ENCODE results near the gene KIF19.

KIF19 gene

DNA sequence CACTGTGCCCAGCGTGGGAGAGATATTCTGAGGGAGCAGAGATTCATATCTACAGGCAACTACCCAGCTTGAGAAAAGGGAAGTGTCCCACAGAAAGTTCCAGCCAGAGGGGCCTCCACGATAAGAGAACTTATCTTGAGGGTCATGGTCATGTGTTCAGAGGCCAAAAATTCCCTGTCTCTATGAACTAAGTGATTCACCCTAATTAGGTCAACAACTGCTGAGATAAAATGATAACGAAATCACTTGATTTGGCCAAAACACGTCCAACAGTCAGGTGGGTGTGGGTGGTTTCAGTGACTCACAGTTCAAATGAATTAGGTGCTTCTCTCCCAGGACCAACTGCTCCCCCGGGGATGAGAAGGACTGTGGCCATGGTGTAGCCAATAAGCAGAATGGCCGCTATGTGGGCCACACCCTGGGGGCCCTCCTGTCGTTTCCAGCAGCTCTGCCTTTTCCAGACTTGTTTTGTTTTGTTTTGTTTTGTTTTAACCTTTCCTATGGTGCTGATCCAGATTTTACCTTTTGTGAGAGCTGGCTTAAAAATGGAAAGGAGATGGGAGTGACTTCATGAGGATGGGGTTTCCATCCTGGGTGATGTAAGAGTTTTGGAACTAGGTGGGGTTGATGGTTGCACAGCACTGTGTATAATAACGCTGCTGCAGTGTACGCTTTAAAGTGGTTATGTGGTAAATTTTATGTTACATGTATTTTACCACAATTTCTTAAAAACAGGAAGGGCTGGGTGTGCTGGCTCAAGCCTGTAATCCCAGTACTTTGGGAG lies 43.2 kb upstream of the KIF19 start:
- Histone ChIP-seq H3K79me1 (ENCODE audit: low read depth, low read length) (no peaks in the 10 kb centered on the region), H3K9me3 (replicated peaks in 1 of 2; ENCODE audit: control insufficient read depth in 2 of 2, insufficient read depth in 1 of 2, low read depth in 1 of 2, low read length in 2 of 2) (no peaks in the 10 kb centered on the region), H3K4ac (ENCODE audit: low read length) (no peak overlapping the region), H2BK15ac (ENCODE audit: low read length) (no peak overlapping the region), H2BK120ac (ENCODE audit: low read depth, low read length) (no peak overlapping the region), H4K8ac (ENCODE audit: low read depth, low read length) (no peak overlapping the region), H2BK5ac (ENCODE audit: low read length) (no peak overlapping the region), H4K91ac (ENCODE audit: low read depth, low read length, poor library complexity) (no peak overlapping the region), H3K23ac (ENCODE audit: low read depth, low read length, poor library complexity) (no peak overlapping the region), H2AK5ac (ENCODE audit: low read depth, low read length) (no peak overlapping the region), H3K4me2 (ENCODE audit: insufficient read depth, low read length, poor library complexity, severe bottlenecking) (no peak overlapping the region), H3K18ac (ENCODE audit: low read length) (no peak overlapping the region), H3K27ac (replicated peaks; ENCODE audit: low read length) (no peak overlapping the region), H2BK12ac (ENCODE audit: low read length) (no peak overlapping the region), H3K14ac (ENCODE audit: low read length) (no peak overlapping the region), H3K4me1 (ENCODE audit: control insufficient read depth in 2 of 2, insufficient read depth in 1 of 2, low read depth in 1 of 2, low read length in 2 of 2) (peaks cover 4% of the 10 kb centered on the region in 2 donors), H3K9ac (ENCODE audit: low read depth, low read length, poor library complexity) (no peak overlapping the region), H2AFZ (ENCODE audit: low read length) (no peak overlapping the region), H3K4me3 (ENCODE audit: low read length in 2 of 2) (no peak overlapping the region), H3K27me3 (ENCODE audit: control insufficient read depth in 3 of 3, insufficient read depth in 3 of 3, low read depth in 1 of 3, low read length in 3 of 3) (peaks cover 0 to 3% (median 0%) of the 10 kb centered on the region in 3 experiments), H3K36me3 (replicated peaks in 1 of 2; ENCODE audit: control insufficient read depth in 2 of 2, insufficient read depth in 2 of 2, low read length in 2 of 2) (no peaks in the 10 kb centered on the region)
- no peak for DNase-seq (ENCODE audit: low spot score)
- WGBS, 2 donors (ENCODE audit: extremely low coverage in 2 of 2, insufficient read length in 2 of 2, insufficient replicate concordance in 1 of 2), result no CpG with 5 or more reads among the region's 9 CpGs

DNA sequence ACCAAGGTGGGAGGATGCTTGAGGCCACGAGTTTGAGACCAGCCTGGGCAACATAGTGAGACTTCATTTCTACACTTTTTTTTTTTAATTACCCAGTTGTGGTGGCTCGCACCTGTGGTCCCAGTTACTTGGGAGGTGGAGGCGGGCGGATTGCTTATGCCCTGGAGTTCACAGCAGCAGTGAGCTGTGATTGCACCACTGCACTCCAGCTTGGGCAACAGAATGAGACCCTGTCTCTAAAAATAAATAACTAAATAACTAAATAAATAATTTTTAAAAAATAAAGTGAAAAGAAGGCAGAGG lies 42.7 kb upstream of the KIF19 start:
- no CpG with 5 or more reads among the region's 4 CpGs for WGBS, 2 donors (ENCODE audit: extremely low coverage in 2 of 2, insufficient read length in 2 of 2, insufficient replicate concordance in 1 of 2)

DNA sequence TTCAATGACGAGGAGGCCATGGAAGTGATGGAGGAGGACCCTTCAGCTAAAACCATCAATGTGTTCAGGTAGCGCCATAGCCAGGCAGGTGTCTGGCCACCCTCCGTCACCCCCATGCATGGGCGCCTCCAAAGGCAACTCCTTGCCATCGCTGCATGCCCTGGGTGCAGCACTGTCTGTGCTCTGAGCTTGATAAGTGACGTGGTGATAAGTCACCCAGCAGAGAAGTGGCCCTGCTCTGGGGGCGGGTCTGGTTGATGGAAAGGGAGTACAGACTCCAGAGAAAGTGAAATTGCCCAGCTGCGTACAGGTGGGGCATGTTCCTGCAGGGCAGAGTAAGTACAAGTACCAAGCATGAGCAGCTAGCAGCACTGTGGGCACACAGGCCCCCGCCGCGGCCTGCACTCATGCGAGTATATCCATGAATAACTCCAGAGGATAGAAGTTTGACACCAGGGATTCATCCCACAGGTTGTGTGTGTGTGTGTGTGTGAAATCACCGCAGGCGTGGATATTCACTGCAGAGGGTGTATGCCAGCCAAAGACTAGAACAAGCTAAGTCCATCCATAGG lies 38.9 kb upstream of the KIF19 start:
- H3K4me2 ChIP-seq (ENCODE audit: insufficient read depth, low read length, poor library complexity, severe bottlenecking), result no peak overlapping the region
- WGBS, 2 donors (ENCODE audit: extremely low coverage in 2 of 2, insufficient read length in 2 of 2, insufficient replicate concordance in 1 of 2), result no CpG with 5 or more reads among the region's 14 CpGs
- DNase-seq (ENCODE audit: low spot score), result no peak
- H3K79me1 ChIP-seq (ENCODE audit: low read depth, low read length), result no peaks in the 10 kb centered on the region
- H3K27me3 ChIP-seq (ENCODE audit: control insufficient read depth in 3 of 3, insufficient read depth in 3 of 3, low read depth in 1 of 3, low read length in 3 of 3), result peaks cover 0 to 3% (median 0%) of the 10 kb centered on the region in 3 experiments
- no peak overlapping the region for H3K27ac ChIP-seq (replicated peaks; ENCODE audit: low read length)
- H2BK5ac ChIP-seq (ENCODE audit: low read length), result no peak overlapping the region
- no peak overlapping the region for H4K91ac ChIP-seq (ENCODE audit: low read depth, low read length, poor library complexity)
- H3K23ac ChIP-seq (ENCODE audit: low read depth, low read length, poor library complexity), result no peak overlapping the region
- no peak overlapping the region for H3K18ac ChIP-seq (ENCODE audit: low read length)
- no peak overlapping the region for H3K4me3 ChIP-seq (ENCODE audit: low read length in 2 of 2)
- no peak overlapping the region for H3K14ac ChIP-seq (ENCODE audit: low read length)
- no peak overlapping the region for H2BK15ac ChIP-seq (ENCODE audit: low read length)
- H2BK120ac ChIP-seq (ENCODE audit: low read depth, low read length), result no peak overlapping the region
- peak overlapping the region; percentile 51 for H2AK5ac ChIP-seq (ENCODE audit: low read depth, low read length)
- H3K9ac ChIP-seq (ENCODE audit: low read depth, low read length, poor library complexity), result no peak overlapping the region
- H3K4me1 ChIP-seq (ENCODE audit: control insufficient read depth in 2 of 2, insufficient read depth in 1 of 2, low read depth in 1 of 2, low read length in 2 of 2), result peaks cover 5 to 6% of the 10 kb centered on the region in 2 donors
- no peak overlapping the region for H4K8ac ChIP-seq (ENCODE audit: low read depth, low read length)
- H3K36me3 ChIP-seq (replicated peaks in 1 of 2; ENCODE audit: control insufficient read depth in 2 of 2, insufficient read depth in 2 of 2, low read length in 2 of 2), result no peaks in the 10 kb centered on the region
- no peak overlapping the region for H2BK12ac ChIP-seq (ENCODE audit: low read length)
- H3K9me3 ChIP-seq (replicated peaks in 1 of 2; ENCODE audit: control insufficient read depth in 2 of 2, insufficient read depth in 1 of 2, low read depth in 1 of 2, low read length in 2 of 2), result no peaks in the 10 kb centered on the region
- no peak overlapping the region for H2AFZ ChIP-seq (ENCODE audit: low read length)
- no peak overlapping the region for H3K4ac ChIP-seq (ENCODE audit: low read length)

More for the DNA sequence above, 42.7 kb upstream of the KIF19 start:
- Histone ChIP-seq H3K36me3 (replicated peaks in 1 of 2; ENCODE audit: control insufficient read depth in 2 of 2, insufficient read depth in 2 of 2, low read length in 2 of 2) (no peaks in the 10 kb centered on the region), H4K8ac (ENCODE audit: low read depth, low read length) (no peak overlapping the region), H3K23ac (ENCODE audit: low read depth, low read length, poor library complexity) (no peak overlapping the region), H2BK15ac (ENCODE audit: low read length) (no peak overlapping the region), H4K91ac (ENCODE audit: low read depth, low read length, poor library complexity) (no peak overlapping the region), H2BK120ac (ENCODE audit: low read depth, low read length) (no peak overlapping the region), H3K18ac (ENCODE audit: low read length) (no peak overlapping the region), H3K4me1 (ENCODE audit: control insufficient read depth in 2 of 2, insufficient read depth in 1 of 2, low read depth in 1 of 2, low read length in 2 of 2) (peaks cover 2 to 4% of the 10 kb centered on the region in 2 donors), H2AFZ (ENCODE audit: low read length) (no peak overlapping the region), H3K27me3 (ENCODE audit: control insufficient read depth in 3 of 3, insufficient read depth in 3 of 3, low read depth in 1 of 3, low read length in 3 of 3) (peaks cover 0 to 3% (median 0%) of the 10 kb centered on the region in 3 experiments), H2BK5ac (ENCODE audit: low read length) (no peak overlapping the region), H3K27ac (replicated peaks; ENCODE audit: low read length) (no peak overlapping the region), H3K4ac (ENCODE audit: low read length) (no peak overlapping the region), H3K79me1 (ENCODE audit: low read depth, low read length) (no peaks in the 10 kb centered on the region), H3K4me2 (ENCODE audit: insufficient read depth, low read length, poor library complexity, severe bottlenecking) (no peak overlapping the region), H3K14ac (ENCODE audit: low read length) (no peak overlapping the region), H3K9me3 (replicated peaks in 1 of 2; ENCODE audit: control insufficient read depth in 2 of 2, insufficient read depth in 1 of 2, low read depth in 1 of 2, low read length in 2 of 2) (no peaks in the 10 kb centered on the region), H2AK5ac (ENCODE audit: low read depth, low read length) (no peak overlapping the region), H2BK12ac (ENCODE audit: low read length) (no peak overlapping the region), H3K4me3 (ENCODE audit: low read length in 2 of 2) (no peak overlapping the region), H3K9ac (ENCODE audit: low read depth, low read length, poor library complexity) (no peak overlapping the region)
- DNase-seq (ENCODE audit: low spot score), result no peak

DNA sequence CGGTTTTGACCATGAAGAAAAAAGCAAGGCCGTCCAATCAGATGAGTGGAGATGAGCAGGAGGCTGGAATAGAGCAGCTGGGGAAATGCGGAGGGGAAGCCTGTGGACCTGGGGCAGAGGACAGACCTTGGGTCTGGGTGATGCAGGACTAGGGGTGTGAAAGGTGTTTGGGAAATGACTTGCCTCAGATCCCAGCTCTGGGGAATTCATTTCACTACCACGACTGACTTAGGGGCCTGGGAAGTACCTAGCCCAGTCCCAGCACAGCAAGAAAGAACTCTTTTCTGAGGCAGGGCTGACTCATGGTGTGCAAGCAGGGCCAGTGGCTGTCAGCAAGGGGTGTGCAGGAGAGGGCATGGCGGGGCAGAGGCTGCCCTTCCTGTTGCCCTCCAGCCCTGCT lies 37.2 kb upstream of the KIF19 start:
- H2BK15ac ChIP-seq (ENCODE audit: low read length), result no peak overlapping the region
- no peaks in the 10 kb centered on the region for H3K79me1 ChIP-seq (ENCODE audit: low read depth, low read length)
- H2BK12ac ChIP-seq (ENCODE audit: low read length), result no peak overlapping the region
- H3K23ac ChIP-seq (ENCODE audit: low read depth, low read length, poor library complexity), result no peak overlapping the region
- no peak overlapping the region for H3K4ac ChIP-seq (ENCODE audit: low read length)
- H3K9me3 ChIP-seq (replicated peaks in 1 of 2; ENCODE audit: control insufficient read depth in 2 of 2, insufficient read depth in 1 of 2, low read depth in 1 of 2, low read length in 2 of 2), result no peaks in the 10 kb centered on the region
- H4K8ac ChIP-seq (ENCODE audit: low read depth, low read length), result no peak overlapping the region
- H3K14ac ChIP-seq (ENCODE audit: low read length), result peak overlapping the region; percentile 90
- H2BK5ac ChIP-seq (ENCODE audit: low read length), result no peak overlapping the region
- no peak overlapping the region for H2AK5ac ChIP-seq (ENCODE audit: low read depth, low read length)
- no peak overlapping the region for H3K4me3 ChIP-seq (ENCODE audit: low read length in 2 of 2)
- H3K27ac ChIP-seq (replicated peaks; ENCODE audit: low read length), result no peak overlapping the region
- H3K36me3 ChIP-seq (replicated peaks in 1 of 2; ENCODE audit: control insufficient read depth in 2 of 2, insufficient read depth in 2 of 2, low read length in 2 of 2), result no peaks in the 10 kb centered on the region
- H4K91ac ChIP-seq (ENCODE audit: low read depth, low read length, poor library complexity), result no peak overlapping the region
- no peak overlapping the region for H3K9ac ChIP-seq (ENCODE audit: low read depth, low read length, poor library complexity)
- H3K18ac ChIP-seq (ENCODE audit: low read length), result peak overlapping the region; percentile 42
- WGBS, 2 donors (ENCODE audit: extremely low coverage in 2 of 2, insufficient read length in 2 of 2, insufficient replicate concordance in 1 of 2), result no CpG with 5 or more reads among the region's 5 CpGs
- no peak overlapping the region for H3K4me2 ChIP-seq (ENCODE audit: insufficient read depth, low read length, poor library complexity, severe bottlenecking)
- H2AFZ ChIP-seq (ENCODE audit: low read length), result peak overlapping the region; percentile 53
- no peak overlapping the region for H2BK120ac ChIP-seq (ENCODE audit: low read depth, low read length)
- no peak for DNase-seq (ENCODE audit: low spot score)
- peaks cover 0 to 3% (median 0%) of the 10 kb centered on the region in 3 experiments for H3K27me3 ChIP-seq (ENCODE audit: control insufficient read depth in 3 of 3, insufficient read depth in 3 of 3, low read depth in 1 of 3, low read length in 3 of 3)
- H3K4me1 ChIP-seq (ENCODE audit: control insufficient read depth in 2 of 2, insufficient read depth in 1 of 2, low read depth in 1 of 2, low read length in 2 of 2), result peaks cover 5 to 6% of the 10 kb centered on the region in 2 donors
